CD14-positive monocyte (primary cell): Measurements from ENCODE around the gene CTXN1. TPM values are rescaled to one million over a fixed set of nuclear protein-coding genes. Genes with fewer than 3 reads are reported as not detected.

Experiments
- DNase-seq, 3 donors: peaks; one replicate each; pipeline ENCODE4 v3.0.0-alpha.2; 2011 to 2022
- H2AFZ ChIP-seq: 2 replicates; pipeline ENCODE4 v1.6.0; 2012; ENCODE audit warnings: mild to moderate bottlenecking, low read depth, low read length, inconsistent platforms; ENCODE audit not compliant: insufficient read depth, poor library complexity, severe bottlenecking
- H3K27ac ChIP-seq, 2 donors: 1 replicate in 1 of 2; 2 replicates in 1 of 2; pipeline ENCODE4 v1.5.1; 2012 to 2013; ENCODE audit warnings: low read length in 2 of 2, control low read depth in 1 of 2, inconsistent platforms in 1 of 2, low read depth in 1 of 2, mild to moderate bottlenecking in 1 of 2
- H3K27me3 ChIP-seq, 2 donors: one replicate each; pipeline versions ENCODE4 v1.6.0 to v1.6.1; 2011 to 2013; ENCODE audit warnings: low read length in 2 of 2; ENCODE audit not compliant: control insufficient read depth in 2 of 2, insufficient read depth in 2 of 2
- H3K36me3 ChIP-seq, 2 donors: replicated peaks in 1 of 2; 1 replicate in 1 of 2; 2 replicates in 1 of 2; pipeline versions ENCODE4 v1.5.1 to v1.6.1; 2012 to 2013; ENCODE audit warnings: low read length in 2 of 2, control low read depth in 1 of 2, inconsistent platforms in 1 of 2, mild to moderate bottlenecking in 1 of 2; ENCODE audit not compliant: insufficient read depth in 2 of 2, control insufficient read depth in 1 of 2
- H3K4me1 ChIP-seq, 2 donors: 1 replicate in 1 of 2; 2 replicates in 1 of 2; pipeline versions ENCODE4 v1.5.1 to v1.6.1; 2012 to 2013; ENCODE audit warnings: low read length in 2 of 2, control low read depth in 1 of 2, inconsistent platforms in 1 of 2, mild to moderate bottlenecking in 1 of 2, moderate library complexity in 1 of 2; ENCODE audit not compliant: insufficient read depth in 2 of 2, control insufficient read depth in 1 of 2
- H3K4me2 ChIP-seq: replicated peaks from 2 replicates; pipeline ENCODE3; 2012; ENCODE audit warnings: low read length, moderate library complexity, mild to moderate bottlenecking; ENCODE audit not compliant: poor library complexity, severe bottlenecking; ENCODE audit errors: extremely low read depth
- H3K4me3 ChIP-seq, 3 experiments: fragments of 200-600 bp in 1 of 3; sonication (generic) in 1 of 3; replicated peaks in 1 of 3; 1 replicate in 2 of 3; 2 replicates in 1 of 3; pipeline ENCODE4 v1.5.1; 2011 to 2013; ENCODE audit warnings: low read length in 3 of 3, mild to moderate bottlenecking in 3 of 3, control low read depth in 2 of 3, low read depth in 2 of 3, inconsistent platforms in 1 of 3, moderate library complexity in 1 of 3
- H3K79me2 ChIP-seq: 2 replicates; pipeline ENCODE4 v1.6.0; 2012; ENCODE audit warnings: mild to moderate bottlenecking, control low read depth, inconsistent platforms, low read length, moderate library complexity; ENCODE audit not compliant: insufficient read depth
- H3K9ac ChIP-seq: 2 replicates; pipeline ENCODE4 v1.6.0; 2017; ENCODE audit warnings: low read length, mild to moderate bottlenecking; ENCODE audit not compliant: insufficient read depth, poor library complexity, severe bottlenecking
- H3K9me3 ChIP-seq, 2 donors: replicated peaks in 1 of 2; 1 replicate in 1 of 2; 2 replicates in 1 of 2; pipeline versions ENCODE4 v1.5.1 to v1.6.1; 2012 to 2013; ENCODE audit warnings: low read length in 2 of 2, control low read depth in 1 of 2; ENCODE audit not compliant: control insufficient read depth in 1 of 2, insufficient read depth in 1 of 2
- H4K20me1 ChIP-seq: 2 replicates; pipeline ENCODE4 v1.6.0; 2012; ENCODE audit warnings: mild to moderate bottlenecking, low read length, control low read depth, moderate library complexity; ENCODE audit not compliant: insufficient read depth
- H3K27ac Mint-ChIP-seq, 7 donors: one replicate each; pipeline ENCODE4 v1.8.0; 2020; ENCODE audit warnings: mild to moderate bottlenecking in 7 of 7, mixed read lengths in 7 of 7, moderate library complexity in 6 of 7, inconsistent platforms in 2 of 7
- H3K27me3 Mint-ChIP-seq, 3 donors: one replicate each; pipeline ENCODE4 v1.8.0; 2021 to 2022; ENCODE audit warnings: low read depth in 3 of 3, mild to moderate bottlenecking in 3 of 3, mixed read lengths in 3 of 3, moderate library complexity in 3 of 3, inconsistent platforms in 1 of 3
- H3K36me3 Mint-ChIP-seq, 2 donors: one replicate each; pipeline ENCODE4 v1.8.0; 2020; ENCODE audit warnings: mixed read lengths in 2 of 2, inconsistent platforms in 1 of 2, mild to moderate bottlenecking in 1 of 2
- H3K4me1 Mint-ChIP-seq: one replicate; pipeline ENCODE4 v1.8.0; 2020; ENCODE audit warnings: mild to moderate bottlenecking, mixed read lengths
- H3K4me3 Mint-ChIP-seq, 2 donors: one replicate each; pipeline ENCODE4 v1.8.0; 2020; ENCODE audit warnings: mild to moderate bottlenecking in 2 of 2, mixed read lengths in 2 of 2, moderate library complexity in 1 of 2
- H3K9me3 Mint-ChIP-seq, 7 donors: one replicate each; pipeline ENCODE4 v1.8.0; 2020 to 2022; ENCODE audit warnings: mixed read lengths in 7 of 7, mild to moderate bottlenecking in 6 of 7, moderate library complexity in 6 of 7, inconsistent platforms in 2 of 7
- CTCF ChIP-seq: fragments of 200-600 bp; IDR thresholded peaks from one replicate; pipeline ENCODE4 v1.8.0; 2022; ENCODE audit warnings: antibody characterized with exemption, mild to moderate bottlenecking
- WGBS: methylation state at CpG from one replicate; pipeline ENCODE4 v1.1.5; 2013; ENCODE audit warnings: missing lambda C conversion rate; ENCODE audit not compliant: insufficient coverage; 5-methylcytosine and 5-hydroxymethylcytosine counted together
- intact Hi-C, 2 donors: fragments of 100-400 bp; cut with micrococcal nuclease; formaldehyde crosslinking; loops; one replicate each; pipeline versions ENCODE4 v1.15.0 to v1.15.1; 2023
- polyA plus RNA-seq, 3 donors: library from polyadenylated mRNA; depleted of rRNA in 1 of 3; unstranded in 2 of 3; stranded (reverse) in 1 of 3; fragments of 300-500 nt in 2 of 3; fragments of >200 nt in 1 of 3; fragmentation: Illumina TruSeq in 2 of 3; gene quantifications; 1 replicate in 2 of 3; 2 replicates in 1 of 3; pipeline ENCODE4 v1.2.3, GENCODE V29; 2012 to 2021

Gene CTXN1
- polyA plus RNA-seq, 3 donors, result not detected

GRCh38 chr19:7953576-7953975 lies 27.6 kb upstream of the CTXN1 start:
- Mint-ChIP-seq H3K36me3 (peaks cover 6 to 15% of the 10 kb centered on the region in 2 donors), H3K4me1 (peaks cover 13% of the 10 kb centered on the region), H3K4me3 (no peak overlapping the region), H3K27ac (no peak overlapping the region), H3K27me3 (peaks cover 0 to 1% (median 1%) of the 10 kb centered on the region in 3 donors), H3K9me3 (peaks cover 0 to 3% (median 0%) of the 10 kb centered on the region in 7 donors)
- Histone ChIP-seq H2AFZ (no peak overlapping the region), H3K4me2 (no peak overlapping the region), H3K27ac (no peak overlapping the region), H3K27me3 (no peaks in the 10 kb centered on the region), H3K4me1 (peaks cover 4 to 15% of the 10 kb centered on the region in 2 donors), H3K79me2 (no peaks in the 10 kb centered on the region), H3K36me3 (peaks cover 0 to 10% of the 10 kb centered on the region in 2 donors), H3K9ac (no peak overlapping the region), H3K9me3 (no peaks in the 10 kb centered on the region), H3K4me3 (no peak overlapping the region), H4K20me1 (no peaks in the 10 kb centered on the region)
- DNase-seq, result no peak
- intact Hi-C loops, result no loop called here
- 81% methylated on average over 7 of the region's 7 CpGs for WGBS
- TF ChIP-seq CTCF, result no peak

DNA sequence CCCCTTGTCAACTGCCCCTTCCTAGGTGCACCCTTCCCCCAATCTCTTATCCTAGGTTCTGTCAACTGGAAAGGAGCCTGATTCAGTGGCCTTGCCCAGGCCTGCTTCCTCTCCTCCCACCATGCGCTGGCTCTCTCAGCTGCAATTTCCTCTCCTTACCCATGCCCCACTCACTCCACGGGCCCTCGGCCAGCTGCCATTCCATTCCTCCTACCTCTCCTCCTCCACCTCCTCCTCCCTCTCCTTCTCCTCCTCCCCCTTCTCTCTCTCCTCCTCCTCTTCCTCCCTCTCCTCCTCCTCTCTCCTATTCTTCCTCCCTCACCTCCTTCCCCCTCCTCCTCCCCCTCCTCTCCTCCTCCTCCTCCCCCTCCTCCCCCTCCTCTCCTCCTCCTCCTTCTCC lies 27.1 kb upstream of the CTXN1 start:
- no peak for DNase-seq
- Mint-ChIP-seq H3K27ac (no peak overlapping the region), H3K9me3 (peaks cover 0 to 3% (median 0%) of the 10 kb centered on the region in 7 donors), H3K27me3 (peaks cover 0 to 1% (median 1%) of the 10 kb centered on the region in 3 donors), H3K4me1 (peaks cover 13% of the 10 kb centered on the region), H3K36me3 (peaks cover 3 to 10% of the 10 kb centered on the region in 2 donors), H3K4me3 (no peak overlapping the region)
- Histone ChIP-seq H3K27ac (no peak overlapping the region), H4K20me1 (no peaks in the 10 kb centered on the region), H3K4me3 (no peak overlapping the region), H2AFZ (no peak overlapping the region), H3K9ac (no peak overlapping the region), H3K4me2 (no peak overlapping the region), H3K9me3 (no peaks in the 10 kb centered on the region), H3K27me3 (no peaks in the 10 kb centered on the region), H3K4me1 (peaks cover 4 to 15% of the 10 kb centered on the region in 2 donors), H3K79me2 (no peaks in the 10 kb centered on the region), H3K36me3 (peaks cover 0 to 5% of the 10 kb centered on the region in 2 donors)
- intact Hi-C loops, result no loop called here
- TF ChIP-seq CTCF, result no peak
- WGBS, result 0% methylated on average over 1 of the region's 3 CpGs
